ENCODE measurements around the gene IMPA2. TPM values are rescaled to one million over a fixed set of nuclear protein-coding genes. Genes with fewer than 3 reads are reported as not detected.

The IMPA2 gene
- total and polyA plus RNA-seq, 2 of the 13 experiments (the other 11 are each of a cell fraction or from before 2014, with no cell fraction given), result 37.8 to 71.8 TPM

DNA sequence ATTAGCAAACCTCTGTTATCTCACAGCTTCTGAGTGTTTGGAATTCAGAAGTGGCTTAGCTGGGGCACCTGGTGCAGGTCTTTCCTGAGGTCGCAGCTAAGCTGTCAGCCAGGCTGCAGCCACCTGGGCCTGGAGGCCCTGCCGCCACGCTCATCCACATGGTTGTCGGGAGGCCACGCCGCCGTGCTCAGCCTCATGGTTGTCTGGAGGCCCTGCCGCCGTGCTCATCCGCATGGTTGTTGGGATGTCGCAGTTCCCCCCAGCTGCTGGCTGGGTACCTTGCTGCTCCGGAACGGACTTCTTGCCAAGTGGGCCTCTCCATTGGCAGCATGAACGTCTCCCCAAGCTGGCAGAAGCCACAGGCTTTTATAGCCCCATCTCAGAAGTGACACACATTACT is 48.9 kb upstream of the IMPA2 start (continued):
- TF ChIP-seq MXI1 (IDR thresholded peaks at IDR 0.05; ENCODE audit: borderline replicate concordance, low read depth, low read length), result no peak
- TF ChIP-seq ELF4 (CRISPR knock-in tag; IDR thresholded peaks at IDR 0.05; ENCODE audit: borderline replicate concordance), result no peak
- TF ChIP-seq CBX1 (IDR thresholded peaks at IDR 0.05; ENCODE audit: low read depth), result no peak
- no peak for TF ChIP-seq ZNF644 (CRISPR knock-in tag; IDR thresholded peaks at IDR 0.05; ENCODE audit: low read depth)
- TF ChIP-seq, protein P1, sequence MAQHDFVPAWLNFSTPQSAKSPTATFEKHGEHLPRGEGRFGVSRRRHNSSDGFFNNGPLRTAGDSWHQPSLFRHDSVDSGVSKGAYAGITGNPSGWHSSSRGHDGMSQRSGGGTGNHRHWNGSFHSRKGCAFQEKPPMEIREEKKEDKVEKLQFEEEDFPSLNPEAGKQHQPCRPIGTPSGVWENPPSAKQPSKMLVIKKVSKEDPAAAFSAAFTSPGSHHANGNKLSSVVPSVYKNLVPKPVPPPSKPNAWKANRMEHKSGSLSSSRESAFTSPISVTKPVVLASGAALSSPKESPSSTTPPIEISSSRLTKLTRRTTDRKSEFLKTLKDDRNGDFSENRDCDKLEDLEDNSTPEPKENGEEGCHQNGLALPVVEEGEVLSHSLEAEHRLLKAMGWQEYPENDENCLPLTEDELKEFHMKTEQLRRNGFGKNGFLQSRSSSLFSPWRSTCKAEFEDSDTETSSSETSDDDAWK (CRISPR knock-in tag; IDR thresholded peaks at IDR 0.05), result no peak
- TF ChIP-seq GATA4 (IDR thresholded peaks at IDR 0.05; ENCODE audit: borderline replicate concordance, low read depth), result no peak
- no peak for TF ChIP-seq ZNF709 (CRISPR knock-in tag; IDR thresholded peaks at IDR 0.05)
- no peak for TF ChIP-seq ARID2 (CRISPR knock-in tag; IDR thresholded peaks at IDR 0.05; ENCODE audit: borderline replicate concordance)
- no peak for TF ChIP-seq TP53 (CRISPR knock-in tag; conservative IDR thresholded peaks at IDR 0.05)

DNA sequence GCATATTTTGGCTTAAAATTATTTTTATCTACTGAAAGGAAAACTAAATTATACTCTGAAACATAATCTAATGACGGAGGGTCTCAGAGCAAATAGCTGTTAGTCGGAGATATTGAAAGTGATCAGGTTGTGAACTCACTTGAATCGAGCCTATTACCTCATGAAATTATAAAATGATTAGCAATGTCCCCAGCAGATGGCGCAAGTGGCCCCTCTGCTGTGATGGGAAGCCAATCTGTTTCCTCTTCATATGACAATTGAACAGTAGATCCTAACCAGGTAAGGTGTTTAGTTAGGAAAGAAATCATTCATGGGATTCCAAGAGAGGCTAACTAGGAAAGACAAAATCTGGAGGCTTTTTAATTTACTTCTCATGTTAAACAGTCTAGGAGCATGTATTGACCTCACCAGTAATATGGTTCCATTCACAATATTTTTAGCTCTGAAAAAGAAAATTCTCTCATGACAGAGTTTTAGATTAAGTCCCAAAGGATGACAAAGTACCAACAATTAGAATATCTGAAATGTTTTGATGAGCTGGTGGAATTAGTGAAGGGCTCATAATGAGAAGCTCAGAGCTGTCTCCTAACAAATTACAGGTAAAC is 43.3 kb upstream of the IMPA2 start:
- in situ Hi-C loops (cut with HindIII; ENCODE audit: extremely low pct_ligation_motif_present, low pct_unique_long_range_greater_than_20kb) (loop anchor here (5.0 kb wide), 1 partner anchor 59 kb away; no protein-coding TSS in a partner anchor), intact Hi-C loops (cut with micrococcal nuclease; ENCODE audit: unreplicated experiment) (loop anchor here (1.0 to 5.0 kb wide), 4 partner anchors 45 to 206 kb away; no protein-coding TSS in a partner anchor)
- peak; percentile 68 for ATAC-seq
- Histone ChIP-seq H3K4me3 (replicated peaks in 1 of 3; ENCODE audit: insufficient read depth in 1 of 3, low read depth in 2 of 3, low read length in 3 of 3) (no peak overlapping the region), H3K27me3 (ENCODE audit: control insufficient read depth in 1 of 2, insufficient read depth in 2 of 2, low read length in 2 of 2) (no peaks in the 10 kb centered on the region; a peak in 1 of 5 replicates), H3K27ac (ENCODE audit: extremely low read length, insufficient read depth, low read length) (no peak overlapping the region), H3K4me1 (ENCODE audit: insufficient read depth, low read length) (no peaks in the 10 kb centered on the region), H3K4me2 (ENCODE audit: low read depth, low read length) (no peak overlapping the region), H3K36me3 (replicated peaks in 1 of 2; ENCODE audit: control insufficient read depth in 1 of 2, insufficient read depth in 2 of 2, low read length in 2 of 2) (no peaks in the 10 kb centered on the region), H2AFZ (ENCODE audit: low read length) (no peak overlapping the region), H3K79me2 (ENCODE audit: insufficient read depth, low read length) (no peaks in the 10 kb centered on the region), H3K9me3 (ENCODE audit: low read length) (no peaks in the 10 kb centered on the region), H4K20me1 (ENCODE audit: insufficient read depth, low read length) (no peaks in the 10 kb centered on the region), H3K9ac (ENCODE audit: insufficient read depth, low read depth, low read length) (no peak overlapping the region)
- DNase-seq (ENCODE audit: low spot score), result peak; percentile 48
- peak; percentile 76 for FAIRE-seq
- ChIA-PET CTCF (ENCODE audit: low intra/inter-chr PET ratio, low total read pairs) (interaction anchor here (1.1 to 4.0 kb wide), 4 partner anchors 26 to 109 kb away, joined by 3 to 51 read pairs (median 14); no protein-coding TSS in a partner anchor), POLR2A (interaction anchor here (1.5 to 3.2 kb wide), 4 partner anchors 12 to 62 kb away, joined by 3 to 24 read pairs (median 9); partner anchors contain the start of gene IMPA2)
- 0% methylated on average over 4 of the region's 4 CpGs for WGBS (ENCODE audit: low lambda C conversion rate)
- BruUV-seq (replicated peaks), result no TSS peak
- peak; percentile 64 for TF ChIP-seq ELF3 (CRISPR knock-in tag; IDR thresholded peaks at IDR 0.05)
- peak; percentile 15; the same call in 1 of the 2 replicates for TF ChIP-seq FOXA3 (CRISPR knock-in tag; IDR thresholded peaks at IDR 0.05)
- TF ChIP-seq, protein P2, sequence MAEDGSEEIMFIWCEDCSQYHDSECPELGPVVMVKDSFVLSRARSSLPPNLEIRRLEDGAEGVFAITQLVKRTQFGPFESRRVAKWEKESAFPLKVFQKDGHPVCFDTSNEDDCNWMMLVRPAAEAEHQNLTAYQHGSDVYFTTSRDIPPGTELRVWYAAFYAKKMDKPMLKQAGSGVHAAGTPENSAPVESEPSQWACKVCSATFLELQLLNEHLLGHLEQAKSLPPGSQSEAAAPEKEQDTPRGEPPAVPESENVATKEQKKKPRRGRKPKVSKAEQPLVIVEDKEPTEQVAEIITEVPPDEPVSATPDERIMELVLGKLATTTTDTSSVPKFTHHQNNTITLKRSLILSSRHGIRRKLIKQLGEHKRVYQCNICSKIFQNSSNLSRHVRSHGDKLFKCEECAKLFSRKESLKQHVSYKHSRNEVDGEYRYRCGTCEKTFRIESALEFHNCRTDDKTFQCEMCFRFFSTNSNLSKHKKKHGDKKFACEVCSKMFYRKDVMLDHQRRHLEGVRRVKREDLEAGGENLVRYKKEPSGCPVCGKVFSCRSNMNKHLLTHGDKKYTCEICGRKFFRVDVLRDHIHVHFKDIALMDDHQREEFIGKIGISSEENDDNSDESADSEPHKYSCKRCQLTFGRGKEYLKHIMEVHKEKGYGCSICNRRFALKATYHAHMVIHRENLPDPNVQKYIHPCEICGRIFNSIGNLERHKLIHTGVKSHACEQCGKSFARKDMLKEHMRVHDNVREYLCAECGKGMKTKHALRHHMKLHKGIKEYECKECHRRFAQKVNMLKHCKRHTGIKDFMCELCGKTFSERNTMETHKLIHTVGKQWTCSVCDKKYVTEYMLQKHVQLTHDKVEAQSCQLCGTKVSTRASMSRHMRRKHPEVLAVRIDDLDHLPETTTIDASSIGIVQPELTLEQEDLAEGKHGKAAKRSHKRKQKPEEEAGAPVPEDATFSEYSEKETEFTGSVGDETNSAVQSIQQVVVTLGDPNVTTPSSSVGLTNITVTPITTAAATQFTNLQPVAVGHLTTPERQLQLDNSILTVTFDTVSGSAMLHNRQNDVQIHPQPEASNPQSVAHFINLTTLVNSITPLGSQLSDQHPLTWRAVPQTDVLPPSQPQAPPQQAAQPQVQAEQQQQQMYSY (CRISPR knock-in tag; IDR thresholded peaks at IDR 0.05), result no peak
- TF ChIP-seq RAD21 (CRISPR knock-in tag; IDR thresholded peaks at IDR 0.05), result peak; percentile 86
- peak; percentile 69; the same call in 1 of the 2 replicates for TF ChIP-seq MIXL1 (CRISPR knock-in tag; IDR thresholded peaks at IDR 0.05)
- TF ChIP-seq, protein P3, sequence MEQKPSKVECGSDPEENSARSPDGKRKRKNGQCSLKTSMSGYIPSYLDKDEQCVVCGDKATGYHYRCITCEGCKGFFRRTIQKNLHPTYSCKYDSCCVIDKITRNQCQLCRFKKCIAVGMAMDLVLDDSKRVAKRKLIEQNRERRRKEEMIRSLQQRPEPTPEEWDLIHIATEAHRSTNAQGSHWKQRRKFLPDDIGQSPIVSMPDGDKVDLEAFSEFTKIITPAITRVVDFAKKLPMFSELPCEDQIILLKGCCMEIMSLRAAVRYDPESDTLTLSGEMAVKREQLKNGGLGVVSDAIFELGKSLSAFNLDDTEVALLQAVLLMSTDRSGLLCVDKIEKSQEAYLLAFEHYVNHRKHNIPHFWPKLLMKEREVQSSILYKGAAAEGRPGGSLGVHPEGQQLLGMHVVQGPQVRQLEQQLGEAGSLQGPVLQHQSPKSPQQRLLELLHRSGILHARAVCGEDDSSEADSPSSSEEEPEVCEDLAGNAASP (CRISPR knock-in tag; IDR thresholded peaks at IDR 0.05; ENCODE audit: borderline replicate concordance), result peak; percentile 68; the same call in 1 of the 2 replicates
- no peak for TF ChIP-seq PAF1 (CRISPR knock-in tag; IDR thresholded peaks at IDR 0.05)
- no peak for TF ChIP-seq FOXJ3 (CRISPR knock-in tag; IDR thresholded peaks at IDR 0.05; ENCODE audit: borderline replicate concordance)

Data from HepG2 (cell line).